Colonic mucosa (tissue), 4 donors: ENCODE results near the gene CD300E. TPM values are rescaled to one million over a fixed set of nuclear protein-coding genes. Genes with fewer than 3 reads are reported as not detected.
A peak's percentile ranks its signal among the peaks of the same experiment; 100 is the strongest.

ENCODE experiments used
- DNase-seq: peaks from one replicate; pipeline ENCODE4 v3.0.0-alpha.2; 2020
- H3K27ac ChIP-seq: fragments of 200-600 bp; one replicate; pipeline ENCODE4 v1.8.0; 2021
- H3K27me3 ChIP-seq: fragments of 200-600 bp; one replicate; pipeline ENCODE4 v1.8.0; 2021
- H3K36me3 ChIP-seq: fragments of 200-600 bp; one replicate; pipeline ENCODE4 v1.8.0; 2021
- H3K4me1 ChIP-seq: fragments of 200-600 bp; one replicate; pipeline ENCODE4 v1.8.0; 2021; ENCODE audit warnings: mild to moderate bottlenecking
- H3K4me3 ChIP-seq: fragments of 200-600 bp; one replicate; pipeline ENCODE4 v1.8.0; 2021
- H3K9ac ChIP-seq, 2 donors: one replicate each; pipeline ENCODE4 v1.7.0; 2013; ENCODE audit warnings: control low read depth in 2 of 2, low read depth in 2 of 2, low read length in 2 of 2
- H3K9me3 ChIP-seq: fragments of 200-600 bp; one replicate; pipeline ENCODE4 v1.8.0; 2021
- intact Hi-C: fragments of 100-400 bp; cut with DNase I; formaldehyde crosslinking; loops from one replicate; pipeline ENCODE4 v1.14.1; 2022
- total RNA-seq, 2 donors: library from RNA; stranded (reverse); fragmentation: NEBNext Ultra II Directional in 1 of 2; extraction: Animal tissue kit (Norgen Biotek cat#: 25700) in 1 of 2; gene quantifications; one replicate each; pipeline ENCODE4 v1.2.1, GENCODE V29; 2021
- TF ChIP-seq, protein P1 (sequence below): fragments of 200-600 bp; IDR thresholded peaks from one replicate; pipeline ENCODE4 v1.8.0; 2022; ENCODE audit warnings: antibody characterized with exemption, mild to moderate bottlenecking
- donor health status: healthy.
- donor health status: DM: no; HTN: no; CAD: no.
- donor health status: DM: no; HTN: no; CAD: no.

The CD300E gene
- total RNA-seq, 2 donors from 2014 or later, result 1.2 TPM; not detected in 1

DNA sequence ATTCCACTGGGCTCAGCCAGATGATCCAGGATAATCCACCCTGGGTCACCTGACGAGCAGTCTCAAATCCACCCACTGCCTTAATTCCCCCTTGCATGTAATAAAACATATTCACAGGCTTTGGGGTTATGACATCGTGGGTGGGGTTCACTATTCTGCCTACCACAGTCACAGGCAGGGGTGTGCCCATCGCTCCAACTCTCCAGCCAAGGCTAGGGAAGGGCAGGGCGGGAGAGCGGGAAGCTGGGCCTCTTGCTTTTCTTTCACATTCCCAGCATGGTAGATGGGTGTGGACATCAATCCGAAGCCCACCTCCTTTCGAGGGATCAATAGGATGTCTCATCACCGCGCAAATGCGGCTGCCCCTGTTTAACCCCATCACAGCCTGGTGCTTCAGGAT is 18.8 kb downstream of the CD300E start:
- Histone ChIP-seq H3K4me1 (no peaks in the 10 kb centered on the region), H3K27me3 (no peaks in the 10 kb centered on the region), H3K27ac (no peak overlapping the region), H3K36me3 (no peaks in the 10 kb centered on the region), H3K9ac (no peak overlapping the region), H3K4me3 (no peak overlapping the region), H3K9me3 (no peaks in the 10 kb centered on the region)
- no peak for DNase-seq
- TF ChIP-seq, protein P1, sequence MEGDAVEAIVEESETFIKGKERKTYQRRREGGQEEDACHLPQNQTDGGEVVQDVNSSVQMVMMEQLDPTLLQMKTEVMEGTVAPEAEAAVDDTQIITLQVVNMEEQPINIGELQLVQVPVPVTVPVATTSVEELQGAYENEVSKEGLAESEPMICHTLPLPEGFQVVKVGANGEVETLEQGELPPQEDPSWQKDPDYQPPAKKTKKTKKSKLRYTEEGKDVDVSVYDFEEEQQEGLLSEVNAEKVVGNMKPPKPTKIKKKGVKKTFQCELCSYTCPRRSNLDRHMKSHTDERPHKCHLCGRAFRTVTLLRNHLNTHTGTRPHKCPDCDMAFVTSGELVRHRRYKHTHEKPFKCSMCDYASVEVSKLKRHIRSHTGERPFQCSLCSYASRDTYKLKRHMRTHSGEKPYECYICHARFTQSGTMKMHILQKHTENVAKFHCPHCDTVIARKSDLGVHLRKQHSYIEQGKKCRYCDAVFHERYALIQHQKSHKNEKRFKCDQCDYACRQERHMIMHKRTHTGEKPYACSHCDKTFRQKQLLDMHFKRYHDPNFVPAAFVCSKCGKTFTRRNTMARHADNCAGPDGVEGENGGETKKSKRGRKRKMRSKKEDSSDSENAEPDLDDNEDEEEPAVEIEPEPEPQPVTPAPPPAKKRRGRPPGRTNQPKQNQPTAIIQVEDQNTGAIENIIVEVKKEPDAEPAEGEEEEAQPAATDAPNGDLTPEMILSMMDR, result no peak
- intact Hi-C loops, result loop anchor here (5.0 kb wide), 3 partner anchors 37 to 232 kb away; partner anchors contain the start of genes CD300C and CD300H

DNA sequence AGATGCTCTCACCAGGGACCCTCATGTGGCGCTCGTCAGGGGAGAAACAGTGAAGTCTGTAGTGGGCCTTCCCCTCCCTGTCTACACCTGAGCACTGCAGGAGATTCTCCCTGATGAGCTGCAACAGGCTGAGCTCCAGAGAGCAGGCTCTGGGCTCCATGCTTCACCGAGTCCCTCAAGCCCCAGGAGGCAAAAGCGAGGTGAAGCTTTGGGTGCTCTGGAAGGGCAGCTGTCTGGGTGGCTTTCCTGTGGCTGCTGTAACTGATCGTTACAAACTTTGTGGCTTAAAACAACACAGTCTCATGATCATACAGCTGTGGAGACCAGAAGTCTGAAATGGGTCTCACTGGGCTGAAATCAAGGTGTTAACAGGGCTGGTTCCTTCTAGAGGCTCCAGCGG is 19.3 kb downstream of the CD300E start:
- Histone ChIP-seq H3K27me3 (no peaks in the 10 kb centered on the region), H3K36me3 (no peaks in the 10 kb centered on the region), H3K27ac (no peak overlapping the region), H3K4me1 (no peaks in the 10 kb centered on the region), H3K9ac (peak overlapping the region in 1 of 2 donors; percentile 9), H3K4me3 (no peak overlapping the region), H3K9me3 (no peaks in the 10 kb centered on the region)
- intact Hi-C loops, result loop anchor here (5.0 kb wide), 2 partner anchors 57 to 232 kb away; partner anchors contain the start of gene CD300C
- DNase-seq, result no peak
- TF ChIP-seq, protein P1, result no peak

DNA sequence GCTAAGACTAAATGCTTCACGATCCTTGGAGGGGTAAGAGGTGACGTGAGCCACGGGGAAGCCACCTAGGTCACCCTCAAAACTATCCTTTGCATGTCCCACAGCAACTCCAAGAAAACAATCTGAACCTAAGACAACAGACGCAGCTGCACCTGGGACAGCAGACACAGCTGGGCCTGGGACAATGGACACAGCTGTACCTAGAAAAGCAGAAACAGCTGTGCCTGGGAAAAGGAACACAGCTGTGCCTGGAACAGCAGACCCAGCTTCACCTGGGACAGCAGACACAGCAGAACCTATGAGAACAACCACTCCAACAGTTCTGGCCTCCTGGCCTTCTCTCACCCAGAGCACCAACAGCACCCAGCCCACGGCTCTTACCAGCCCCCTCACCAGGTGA is 19.8 kb downstream of the CD300E start:
- no peak overlapping the region for H3K4me3 ChIP-seq
- no peaks in the 10 kb centered on the region for H3K9me3 ChIP-seq
- H3K27ac ChIP-seq, result no peak overlapping the region
- no peaks in the 10 kb centered on the region for H3K4me1 ChIP-seq
- TF ChIP-seq, protein P1, result no peak
- no peak for DNase-seq
- no peak overlapping the region for H3K9ac ChIP-seq
- H3K27me3 ChIP-seq, result no peaks in the 10 kb centered on the region
- no peaks in the 10 kb centered on the region for H3K36me3 ChIP-seq
- intact Hi-C loops, result loop anchor here (5.0 kb wide), 2 partner anchors 56 to 231 kb away; partner anchors contain the start of gene CD300C

DNA sequence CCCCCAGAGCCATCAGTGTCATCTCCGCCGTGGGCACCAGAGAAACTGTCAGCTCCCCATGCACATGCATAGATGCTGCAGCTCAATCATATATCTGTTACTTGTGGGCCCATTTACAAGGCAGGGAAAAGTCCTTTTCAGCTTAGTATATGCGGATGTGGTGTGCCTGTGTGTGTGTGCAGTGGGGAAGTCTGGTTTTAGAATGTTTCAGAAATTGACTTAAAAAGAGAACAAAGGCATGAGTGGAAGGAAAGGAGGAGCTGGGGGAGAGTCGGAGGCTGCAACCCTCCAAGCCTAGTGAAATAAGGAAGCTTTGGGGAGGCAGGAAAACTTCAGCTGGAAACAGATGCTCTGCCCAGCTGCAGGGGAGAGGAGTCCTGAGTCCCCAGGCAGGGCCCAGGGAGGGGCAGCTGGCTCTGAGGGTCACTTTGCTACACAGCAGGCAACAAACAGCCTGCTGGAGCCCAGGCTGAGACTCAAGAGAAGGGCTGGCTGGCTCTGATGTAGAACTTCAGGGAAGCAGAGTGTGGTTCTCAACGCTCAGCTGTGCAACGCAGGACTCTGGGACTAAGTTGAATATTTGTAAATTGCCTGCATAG is 20.4 kb downstream of the CD300E start:
- Histone ChIP-seq H3K4me3 (no peak overlapping the region), H3K36me3 (no peaks in the 10 kb centered on the region), H3K27ac (no peak overlapping the region), H3K9me3 (no peaks in the 10 kb centered on the region), H3K27me3 (no peaks in the 10 kb centered on the region), H3K4me1 (no peaks in the 10 kb centered on the region), H3K9ac (no peak overlapping the region)
- no peak for DNase-seq
- TF ChIP-seq, protein P1, result no peak
- intact Hi-C loops, result loop anchor here (5.0 kb wide), 2 partner anchors 56 to 231 kb away; partner anchors contain the start of gene CD300C

DNA sequence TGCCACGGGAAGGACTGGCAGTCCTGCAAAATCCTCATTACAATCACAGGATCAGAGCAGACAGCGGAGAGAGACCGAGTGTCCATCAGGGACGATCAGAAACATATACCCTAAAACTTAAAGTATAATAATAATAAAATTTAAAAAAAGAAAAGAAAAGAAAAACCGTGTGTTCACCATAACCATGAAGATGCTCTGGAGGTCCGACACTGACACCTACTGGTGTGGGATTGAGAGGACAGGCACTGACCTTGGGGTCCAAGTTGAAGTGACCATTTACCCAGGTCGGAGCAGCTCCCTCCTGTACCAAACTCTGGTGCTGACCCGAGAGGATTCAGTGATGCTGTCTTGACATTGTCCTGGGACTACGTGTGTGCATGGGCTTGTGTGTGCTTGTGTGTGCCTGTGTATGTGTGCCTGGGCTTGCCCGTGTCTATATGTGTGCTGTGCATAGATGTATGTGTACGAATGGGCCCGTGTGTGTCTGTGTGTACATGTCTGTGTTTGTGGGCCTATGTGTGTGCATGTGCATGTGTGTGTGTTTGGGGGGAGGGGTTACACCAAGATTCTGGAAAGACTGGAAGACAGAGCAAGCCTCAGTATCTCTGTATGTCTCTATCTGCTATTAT is 21.5 kb downstream of the CD300E start:
- Histone ChIP-seq H3K27me3 (no peaks in the 10 kb centered on the region), H3K27ac (no peak overlapping the region), H3K36me3 (no peaks in the 10 kb centered on the region), H3K4me3 (no peak overlapping the region), H3K9me3 (no peaks in the 10 kb centered on the region), H3K4me1 (no peaks in the 10 kb centered on the region), H3K9ac (no peak overlapping the region)
- DNase-seq, result peak; percentile 29
- intact Hi-C loops, result loop anchor here (5.0 kb wide), 2 partner anchors 55 to 230 kb away; partner anchors contain the start of gene CD300C
- TF ChIP-seq, protein P1, result peak; percentile 57
